Memory B cell (primary cell): ENCODE results near the gene AHDC1.

ENCODE experiments used
- ATAC-seq: fragments of 150-1000 bp; cut with Tn5 transposase; 2 replicates; pipeline ENCODE4 v1.10.0; 2021; ENCODE audit warnings: low read depth, mild to moderate bottlenecking, moderate library complexity
- DNase-seq, 2 donors: peaks; one replicate each; pipeline ENCODE4 v3.0.0; 2022; ENCODE audit warnings: low spot score in 2 of 2
- H3K27ac Mint-ChIP-seq: one replicate; pipeline ENCODE4 v1.8.0; 2022; ENCODE audit warnings: mild to moderate bottlenecking, moderate library complexity, mixed read lengths
- H3K27me3 Mint-ChIP-seq: one replicate; pipeline ENCODE4 v1.8.0; 2022; ENCODE audit warnings: mixed read lengths
- H3K36me3 Mint-ChIP-seq: one replicate; pipeline ENCODE4 v1.8.0; 2022; ENCODE audit warnings: mild to moderate bottlenecking, mixed read lengths
- H3K4me1 Mint-ChIP-seq: one replicate; pipeline ENCODE4 v1.8.0; 2022; ENCODE audit warnings: mixed read lengths
- H3K4me3 Mint-ChIP-seq: one replicate; pipeline ENCODE4 v1.8.0; 2022; ENCODE audit warnings: mild to moderate bottlenecking, moderate library complexity, mixed read lengths
- H3K9me3 Mint-ChIP-seq: one replicate; pipeline ENCODE4 v1.8.0; 2022; ENCODE audit warnings: mixed read lengths

Gene AHDC1

GRCh38 chr1:27614043-27614624 is 10.2 kb upstream of the AHDC1 start:
- H3K27ac Mint-ChIP-seq = no peak overlapping the region
- H3K27me3 Mint-ChIP-seq = no peaks in the 10 kb centered on the region
- H3K9me3 Mint-ChIP-seq = no peaks in the 10 kb centered on the region
- ATAC-seq (no peak), DNase-seq (no peak)
- H3K4me1 Mint-ChIP-seq = peaks cover 25% of the 10 kb centered on the region
- peaks cover 11% of the 10 kb centered on the region for H3K36me3 Mint-ChIP-seq
- H3K4me3 Mint-ChIP-seq = no peak overlapping the region

GRCh38 chr1:27612718-27613117 is 8.8 kb upstream of the AHDC1 start:
- H3K27me3 Mint-ChIP-seq = no peaks in the 10 kb centered on the region
- H3K4me3 Mint-ChIP-seq = no peak overlapping the region
- no peak for ATAC-seq
- DNase-seq = no peak
- peaks cover 11% of the 10 kb centered on the region for H3K36me3 Mint-ChIP-seq
- H3K9me3 Mint-ChIP-seq = no peaks in the 10 kb centered on the region
- H3K27ac Mint-ChIP-seq = peak overlapping the region; percentile 55
- peaks cover 15% of the 10 kb centered on the region for H3K4me1 Mint-ChIP-seq

DNA sequence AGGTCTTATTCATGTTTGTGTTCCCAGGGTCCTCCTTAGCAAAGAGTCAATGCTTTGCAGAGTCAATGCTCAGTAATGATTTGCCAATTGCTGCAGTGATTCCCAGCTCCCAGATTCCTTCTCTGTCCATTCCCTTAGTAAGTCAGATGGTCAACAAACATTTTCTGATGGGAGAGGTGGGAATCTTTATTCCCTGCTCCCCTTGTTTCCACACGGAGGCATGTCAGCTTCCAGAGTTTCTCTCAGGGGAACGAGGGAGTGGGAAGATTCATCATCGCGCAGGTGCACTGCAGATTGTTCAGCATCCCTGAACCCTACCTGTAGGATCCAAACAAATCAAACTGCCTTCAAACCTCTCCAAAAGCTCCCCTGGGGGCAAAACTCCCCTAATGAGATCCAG is 7.5 kb upstream of the AHDC1 start:
- no peak for ATAC-seq
- H3K36me3 Mint-ChIP-seq = peaks cover 5% of the 10 kb centered on the region
- H3K4me3 Mint-ChIP-seq = no peak overlapping the region
- H3K9me3 Mint-ChIP-seq = no peaks in the 10 kb centered on the region
- no peak overlapping the region for H3K27ac Mint-ChIP-seq
- DNase-seq = no peak
- no peaks in the 10 kb centered on the region for H3K27me3 Mint-ChIP-seq
- H3K4me1 Mint-ChIP-seq = peaks cover 11% of the 10 kb centered on the region

- DNase-seq = peak in 1 of 2 donors; percentile 57
- peaks cover 13% of the 10 kb centered on the region for H3K4me1 Mint-ChIP-seq
- H3K27me3 Mint-ChIP-seq = no peaks in the 10 kb centered on the region
- H3K27ac Mint-ChIP-seq = no peak overlapping the region
- H3K4me3 Mint-ChIP-seq = no peak overlapping the region
- peak; percentile 86 for ATAC-seq
- peaks cover 5% of the 10 kb centered on the region for H3K36me3 Mint-ChIP-seq
- no peaks in the 10 kb centered on the region for H3K9me3 Mint-ChIP-seq
Observed at GRCh38 chr1:27609618-27610240, 5.8 kb upstream of the AHDC1 start.

DNA sequence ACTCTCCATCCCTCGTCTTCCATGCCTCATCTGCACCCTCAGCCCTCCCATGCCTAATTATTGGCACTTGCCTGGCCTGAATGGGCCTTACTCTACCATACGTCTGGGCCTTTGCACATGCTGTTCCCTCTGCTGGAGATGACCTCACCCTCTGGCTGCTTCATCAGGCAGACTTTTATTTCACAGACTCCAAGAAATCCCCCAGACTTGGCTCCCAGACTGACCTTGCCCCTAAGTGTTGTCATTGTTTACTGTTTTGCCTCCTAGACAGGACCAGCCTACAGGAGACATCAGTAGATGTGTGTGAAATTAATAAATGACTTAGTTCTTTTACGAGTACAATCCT is 5.2 kb upstream of the AHDC1 start:
- ATAC-seq (peak; percentile 28), DNase-seq (no peak)
- no peaks in the 10 kb centered on the region for H3K9me3 Mint-ChIP-seq
- H3K36me3 Mint-ChIP-seq = peaks cover 5% of the 10 kb centered on the region
- H3K27me3 Mint-ChIP-seq = no peaks in the 10 kb centered on the region
- no peak overlapping the region for H3K27ac Mint-ChIP-seq
- peaks cover 13% of the 10 kb centered on the region for H3K4me1 Mint-ChIP-seq
- H3K4me3 Mint-ChIP-seq = no peak overlapping the region

- ATAC-seq (no peak), DNase-seq (no peak)
- Mint-ChIP-seq H3K36me3 (peaks cover 4% of the 10 kb centered on the region), H3K9me3 (no peaks in the 10 kb centered on the region), H3K27ac (no peak overlapping the region), H3K27me3 (no peaks in the 10 kb centered on the region), H3K4me3 (no peak overlapping the region), H3K4me1 (peaks cover 18% of the 10 kb centered on the region)
Observed at GRCh38 chr1:27607239-27607804, 3.4 kb upstream of the AHDC1 start.

DNA sequence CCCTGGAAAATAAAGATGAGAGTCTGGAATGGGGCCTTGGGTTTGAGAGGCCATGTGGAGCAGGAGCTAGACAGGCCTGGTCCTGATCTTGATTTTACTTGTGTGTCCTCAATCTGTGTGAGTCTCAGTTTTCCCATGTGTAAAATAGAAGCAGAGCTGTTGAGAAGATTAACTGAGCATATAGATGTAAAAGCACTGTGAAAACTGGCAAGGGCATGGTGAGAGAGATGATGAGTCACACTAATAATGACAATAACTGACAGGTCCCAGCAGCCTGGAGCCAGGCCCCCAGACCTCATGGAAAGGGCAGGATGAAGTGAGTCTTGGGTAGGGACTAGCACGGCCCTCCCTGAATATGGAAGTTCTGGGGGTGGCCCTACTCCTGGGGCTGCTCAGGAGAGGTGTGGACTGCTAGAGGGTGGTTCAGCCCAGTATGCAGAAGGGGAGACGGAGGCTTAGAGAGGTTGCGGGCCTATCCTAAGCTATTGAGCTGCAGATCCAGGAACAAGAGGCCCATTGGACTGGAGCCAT is 2.8 kb upstream of the AHDC1 start:
- no peaks in the 10 kb centered on the region for H3K27me3 Mint-ChIP-seq
- DNase-seq (no peak), ATAC-seq (no peak)
- H3K4me3 Mint-ChIP-seq = no peak overlapping the region
- H3K4me1 Mint-ChIP-seq = peaks cover 20% of the 10 kb centered on the region
- H3K27ac Mint-ChIP-seq = peak overlapping the region; percentile 48
- H3K9me3 Mint-ChIP-seq = no peaks in the 10 kb centered on the region
- peaks cover under 1% of the 10 kb centered on the region for H3K36me3 Mint-ChIP-seq

DNA sequence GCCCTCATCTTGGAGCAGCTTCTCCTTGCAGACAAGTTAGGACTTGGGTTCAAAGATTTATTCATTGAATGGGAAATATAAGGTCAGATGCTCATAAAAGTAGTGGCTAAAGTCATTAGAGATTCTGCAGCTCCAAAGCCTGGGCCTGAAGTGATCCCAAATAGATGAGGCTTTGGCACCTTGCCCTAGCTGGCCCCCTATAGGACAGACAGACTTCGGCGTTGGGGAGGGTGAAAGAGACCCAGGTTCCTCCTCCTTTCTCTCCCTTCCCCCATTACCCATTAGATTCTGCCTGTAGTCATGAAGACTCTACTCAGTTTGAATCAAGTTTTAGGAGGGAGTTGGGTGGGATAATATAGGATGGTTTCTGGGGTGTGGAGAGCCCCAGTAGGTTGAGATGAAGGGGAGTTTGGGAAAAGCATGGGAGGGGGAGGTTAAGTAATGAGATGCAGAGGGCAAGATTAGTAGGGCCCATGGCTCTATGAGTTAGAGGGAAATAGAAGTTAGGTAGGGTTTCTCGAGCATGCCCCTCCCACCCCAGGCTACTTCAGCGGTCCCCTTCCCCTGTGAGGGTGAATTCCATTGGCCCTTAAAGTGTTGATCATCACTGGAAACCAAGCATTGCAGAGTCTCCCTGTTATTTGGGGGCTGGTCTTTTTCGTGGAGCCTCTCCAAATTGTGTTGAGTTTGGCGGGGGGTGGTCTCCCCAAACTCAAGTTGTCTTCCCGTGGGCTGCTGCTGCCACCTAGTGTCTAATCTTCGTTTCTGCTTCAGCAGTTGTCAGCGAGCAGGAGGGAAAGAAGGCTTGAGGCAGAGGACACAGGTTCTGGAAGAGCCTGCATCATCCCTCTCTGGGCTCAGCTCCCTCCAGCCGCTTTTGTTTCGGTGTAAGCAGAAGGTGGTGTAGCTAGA is 2.1 kb upstream of the AHDC1 start:
- DNase-seq (peak; percentile 50 to 55), ATAC-seq (no peak)
- Mint-ChIP-seq H3K4me1 (peaks cover 23% of the 10 kb centered on the region), H3K27me3 (no peaks in the 10 kb centered on the region), H3K4me3 (no peak overlapping the region), H3K27ac (peak overlapping the region; percentile 48), H3K36me3 (no peaks in the 10 kb centered on the region), H3K9me3 (no peaks in the 10 kb centered on the region)

DNA sequence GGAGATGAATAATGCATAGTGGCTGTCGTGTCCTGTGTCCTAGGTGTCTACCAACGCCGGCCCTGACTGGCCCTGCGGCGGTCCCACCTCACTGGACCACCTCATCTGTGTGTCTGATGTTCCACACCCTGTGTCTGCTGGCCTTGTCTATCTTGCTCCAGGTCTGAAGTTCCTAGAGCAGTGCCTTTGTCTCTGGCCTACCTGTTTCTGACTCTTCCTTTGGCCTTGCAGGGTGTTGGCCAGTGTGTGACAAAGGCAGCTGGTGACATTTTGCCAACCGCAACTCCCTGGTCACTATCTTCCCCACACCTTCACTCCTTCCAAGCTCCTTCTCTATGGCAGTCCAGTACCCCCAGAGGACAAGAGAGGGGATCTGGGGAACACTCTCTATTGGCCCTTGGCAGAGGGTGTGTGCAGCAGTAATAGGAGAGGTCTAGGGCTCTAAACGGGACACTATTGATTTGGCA is 1.4 kb upstream of the AHDC1 start:
- Mint-ChIP-seq H3K4me1 (peaks cover 23% of the 10 kb centered on the region), H3K27me3 (no peaks in the 10 kb centered on the region), H3K4me3 (peak overlapping the region; percentile 65), H3K27ac (no peak overlapping the region), H3K36me3 (no peaks in the 10 kb centered on the region), H3K9me3 (no peaks in the 10 kb centered on the region)
- DNase-seq (no peak), ATAC-seq (no peak)

DNA sequence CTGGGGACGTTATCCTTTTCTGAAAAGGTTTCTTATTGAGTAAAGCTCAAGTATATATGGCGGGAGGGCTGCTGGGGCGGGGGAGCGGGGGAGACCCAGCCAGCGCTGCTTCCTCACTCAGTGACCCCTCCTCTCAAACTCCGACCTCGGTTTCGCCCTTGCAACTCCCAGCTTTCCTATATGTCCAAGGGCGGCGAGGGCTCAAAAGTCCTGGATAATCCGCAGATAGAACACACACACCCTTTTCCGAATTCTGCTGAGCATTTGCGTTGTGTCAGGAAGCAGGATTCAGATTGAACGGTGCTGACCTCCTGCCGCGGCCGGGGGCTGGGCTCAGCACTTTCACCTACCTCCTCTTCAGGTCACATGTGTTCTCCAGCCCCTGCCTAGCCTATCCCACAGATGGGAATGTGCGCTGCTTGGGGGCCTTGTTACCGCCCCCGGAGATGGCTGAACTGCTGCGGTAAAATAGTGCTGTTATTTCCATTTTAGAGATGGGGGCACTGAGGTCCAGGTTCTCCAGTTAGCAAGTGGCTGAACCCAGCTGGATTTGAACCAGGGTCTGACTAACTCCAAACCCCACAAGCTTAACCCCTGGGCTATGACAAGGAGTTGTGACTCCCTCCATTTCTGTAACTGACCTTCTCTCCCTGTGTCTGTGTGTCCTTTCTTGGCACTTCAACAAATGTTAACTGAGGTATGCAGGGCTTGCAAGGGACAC is 795 bp upstream of the AHDC1 start:
- Mint-ChIP-seq H3K27me3 (no peaks in the 10 kb centered on the region), H3K4me1 (peaks cover 28% of the 10 kb centered on the region), H3K4me3 (peak overlapping the region; percentile 94), H3K9me3 (no peaks in the 10 kb centered on the region), H3K36me3 (no peaks in the 10 kb centered on the region), H3K27ac (peak overlapping the region; percentile 94)
- DNase-seq = no peak
- no peak for ATAC-seq

- Mint-ChIP-seq H3K9me3 (no peaks in the 10 kb centered on the region), H3K4me1 (peaks cover 32% of the 10 kb centered on the region)
- peak; percentile 7 for ATAC-seq
Observed at GRCh38 chr1:27603309-27603680, 649 bp downstream of the AHDC1 start.

DNA sequence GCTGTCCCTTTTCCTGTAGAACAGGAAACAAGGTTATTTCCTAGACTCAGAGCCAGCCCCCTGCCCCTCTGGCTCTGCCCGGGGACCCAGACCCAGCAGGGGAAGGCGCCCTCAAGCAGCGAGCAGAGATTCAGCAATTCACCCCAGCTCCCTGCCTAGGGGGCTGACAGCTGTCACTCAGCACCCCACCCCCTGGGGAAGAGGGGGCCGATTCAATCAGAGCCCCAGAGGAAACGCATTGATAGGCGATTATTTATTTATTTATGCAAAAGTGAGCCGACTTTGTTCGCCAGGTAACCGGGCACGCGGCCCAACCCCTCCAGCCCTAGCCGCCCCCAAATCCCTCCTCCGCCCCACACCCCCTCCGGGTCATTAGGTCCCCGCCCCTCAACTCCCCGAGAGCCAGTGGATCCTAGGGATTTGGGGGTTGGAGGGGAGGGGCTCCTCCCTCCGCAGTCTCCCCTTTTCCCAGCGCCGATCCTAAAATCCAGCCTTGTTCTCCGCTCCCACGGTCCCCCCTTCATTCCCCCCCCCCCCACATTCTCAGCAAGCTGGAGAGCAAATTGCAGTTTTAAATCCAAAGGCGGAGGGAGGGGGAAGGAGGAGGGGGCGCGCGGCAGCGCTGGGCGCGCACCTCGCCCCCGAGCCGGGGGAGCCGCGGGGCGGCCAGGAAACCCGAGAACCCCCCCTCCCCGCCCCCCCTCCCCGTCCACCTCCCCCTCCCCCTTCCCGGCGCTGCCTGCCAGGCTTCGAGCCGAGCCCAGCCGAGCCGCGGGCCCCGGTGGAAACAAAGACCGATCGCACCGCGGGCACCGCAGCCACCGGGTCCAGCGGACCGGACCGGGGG is 1.3 kb downstream of the AHDC1 start:
- Mint-ChIP-seq H3K9me3 (no peaks in the 10 kb centered on the region), H3K36me3 (peaks cover 1% of the 10 kb centered on the region), H3K27me3 (no peaks in the 10 kb centered on the region), H3K4me3 (peak overlapping the region; percentile 80), H3K4me1 (peaks cover 38% of the 10 kb centered on the region), H3K27ac (peak overlapping the region; percentile 63)
- ATAC-seq (no peak), DNase-seq (no peak)

More at GRCh38 chr1:27603309-27603680, 649 bp downstream of the AHDC1 start:
- H3K4me3 Mint-ChIP-seq = peak overlapping the region; percentile 94
- H3K27ac Mint-ChIP-seq = peak overlapping the region; percentile 94
- H3K36me3 Mint-ChIP-seq = no peaks in the 10 kb centered on the region
- DNase-seq = peak in 1 of 2 donors; percentile 39
- H3K27me3 Mint-ChIP-seq = no peaks in the 10 kb centered on the region
